ENCODE results near the gene USP40.

- TF ChIP-seq CTCF (IDR thresholded peaks at IDR 0.05 in 2 of 3, conservative IDR thresholded peaks at IDR 0.05 in 1 of 3; ENCODE audit: borderline replicate concordance in 1 of 3, insufficient read depth in 1 of 3, low read depth in 2 of 3, low read length in 2 of 3) (no peak), POLR2A (IDR thresholded peaks at IDR 0.05; ENCODE audit: borderline replicate concordance, extremely low read depth, insufficient read depth, insufficient read length) (no peak), FOSL1 (IDR thresholded peaks at IDR 0.05; ENCODE audit: low read depth) (no peak), ZBTB33 (IDR thresholded peaks at IDR 0.05; ENCODE audit: extremely low read depth, insufficient replicate concordance, low read length) (no peak), EZH2 (IDR thresholded peaks at IDR 0.05) (no peak), TCF7L2 (IDR thresholded peaks at IDR 0.05; ENCODE audit: borderline replicate concordance, extremely low read depth, insufficient read depth, insufficient read length) (no peak), POLR2AphosphoS5 (IDR thresholded peaks at IDR 0.05; ENCODE audit: low read depth, low read length) (no peak), ATF3 (IDR thresholded peaks at IDR 0.05) (no peak), EZH2phosphoT487 (IDR thresholded peaks at IDR 0.05; ENCODE audit: borderline replicate concordance) (no peak), CEBPB (IDR thresholded peaks at IDR 0.05; ENCODE audit: low read depth) (no peak), RAD21 (IDR thresholded peaks at IDR 0.05; ENCODE audit: low read depth) (no peak)
These were observed 118.0 kb downstream of the USP40 start for GRCh38 chr2:233448575-233448974.

All from HCT116 (cell line).